Keratinocyte (primary cell): ENCODE measurements around the gene CELF2. TPM values are rescaled to one million over a fixed set of nuclear protein-coding genes. Genes with fewer than 3 reads are reported as not detected.

Experiments
- DNase-seq: peaks from one replicate; pipeline ENCODE4 v3.0.0-alpha.2; 2011; ENCODE audit warnings: low read depth, missing footprints, low spot score
- FAIRE-seq: peaks from 2 replicates; lab custom pipeline; 2011; peaks lifted over from hg19 to GRCh38; lab: Jason Lieb, UNC
- H2AFZ ChIP-seq: 2 replicates; pipeline ENCODE4 v1.6.0; 2012; ENCODE audit warnings: low read length, control low read depth, inconsistent platforms; ENCODE audit not compliant: control insufficient read depth
- H3K27ac ChIP-seq: 2 replicates; pipeline ENCODE4 v1.5.1; 2011; ENCODE audit warnings: low read length; ENCODE audit not compliant: control insufficient read depth, insufficient read depth
- H3K27me3 ChIP-seq: 3 replicates; pipeline ENCODE4 v1.6.0; 2011; ENCODE audit warnings: low read length; ENCODE audit not compliant: control insufficient read depth, insufficient read depth; ENCODE audit errors: extremely low read depth
- H3K36me3 ChIP-seq, 2 experiments: 2 replicates in 1 of 2; 3 replicates in 1 of 2; pipeline ENCODE4 v1.5.1; 2011; ENCODE audit warnings: low read length in 2 of 2, mild to moderate bottlenecking in 1 of 2; ENCODE audit not compliant: control insufficient read depth in 2 of 2, insufficient read depth in 2 of 2; ENCODE audit errors: extremely low read depth in 1 of 2
- H3K4me1 ChIP-seq: 3 replicates; pipeline ENCODE4 v1.5.1; 2011; ENCODE audit warnings: low read length; ENCODE audit not compliant: control insufficient read depth, insufficient read depth; ENCODE audit errors: extremely low read depth
- H3K4me2 ChIP-seq: 3 replicates; pipeline ENCODE4 v1.6.0; 2011; ENCODE audit warnings: low read depth, low read length; ENCODE audit not compliant: control insufficient read depth, insufficient read depth; ENCODE audit errors: extremely low read depth
- H3K4me3 ChIP-seq, 3 experiments: fragments of 200-600 bp in 1 of 3; sonication (generic) in 1 of 3; 2 replicates in 2 of 3; 3 replicates in 1 of 3; pipeline ENCODE4 v1.5.1; 2011 to 2016; ENCODE audit warnings: low read length in 3 of 3, mild to moderate bottlenecking in 3 of 3, control low read depth in 2 of 3, inconsistent platforms in 1 of 3, low read depth in 1 of 3, mixed read lengths in 1 of 3, mixed run types in 1 of 3, moderate library complexity in 1 of 3; ENCODE audit not compliant: control insufficient read depth in 2 of 3, insufficient read depth in 2 of 3; ENCODE audit errors: extremely low read depth in 1 of 3
- H3K79me2 ChIP-seq: 2 replicates; pipeline ENCODE4 v1.6.0; 2012; ENCODE audit warnings: low read length; ENCODE audit not compliant: control insufficient read depth, insufficient read depth
- H3K9ac ChIP-seq: 3 replicates; pipeline ENCODE4 v1.6.0; 2011; ENCODE audit warnings: low read length; ENCODE audit not compliant: control insufficient read depth, insufficient read depth; ENCODE audit errors: extremely low read depth
- H3K9me1 ChIP-seq: 3 replicates; pipeline ENCODE4 v1.6.0; 2011; ENCODE audit warnings: low read length; ENCODE audit not compliant: control insufficient read depth, insufficient read depth; ENCODE audit errors: extremely low read depth
- H3K9me3 ChIP-seq: 2 replicates; pipeline ENCODE4 v1.5.1; 2012; ENCODE audit warnings: low read depth, low read length; ENCODE audit not compliant: control insufficient read depth
- H4K20me1 ChIP-seq: 3 replicates; pipeline ENCODE4 v1.6.0; 2011; ENCODE audit warnings: low read length; ENCODE audit not compliant: control insufficient read depth, insufficient read depth; ENCODE audit errors: extremely low read depth
- EZH2 ChIP-seq: IDR thresholded peaks from one replicate; pipeline ENCODE4 v1.6.1; 2012; ENCODE audit warnings: inconsistent platforms, mild to moderate bottlenecking, low read length, moderate library complexity
- dilution Hi-C: fragments of 300-500 bp; cut with MboI; formaldehyde crosslinking; loops from one replicate; pipeline ENCODE4 v1.7.0; 2020; ENCODE audit warnings: low sequenced_read_pairs; ENCODE audit not compliant: extremely low pct_ligation_motif_present
- polyA plus RNA-seq, 5 experiments: library from polyadenylated mRNA; depleted of rRNA in 3 of 5; stranded (reverse) in 3 of 5; stranded (forward) in 1 of 5; unstranded in 1 of 5; fragments of >200 nt; gene quantifications; 1 replicate in 1 of 5; 2 replicates in 3 of 5; 3 replicates in 1 of 5; pipeline versions ENCODE4 v1.2.1 to v1.2.3, GENCODE V29; 2011 to 2012; ENCODE audit warnings: missing spikeins in 2 of 5, low read depth in 1 of 5, low replicate concordance in 1 of 5
- TF ChIP-seq, protein P1 (sequence below), 3 experiments: IDR thresholded peaks in 1 of 3; conservative IDR thresholded peaks in 1 of 3; optimal IDR thresholded peaks in 1 of 3; 2 replicates in 2 of 3; 3 replicates in 1 of 3; pipeline versions ENCODE3 to v1.5.1; 2011; ENCODE audit warnings: low read length in 3 of 3, mild to moderate bottlenecking in 3 of 3, moderate library complexity in 2 of 3, control low read depth in 1 of 3, inconsistent platforms in 1 of 3; ENCODE audit not compliant: insufficient read depth in 2 of 3; ENCODE audit errors: extremely low read depth in 1 of 3

Gene CELF2
- polyA plus RNA-seq, 1 donor (not counting 4 experiments of a cell fraction or from before 2014, with no cell fraction given) = 9.8 TPM

DNA sequence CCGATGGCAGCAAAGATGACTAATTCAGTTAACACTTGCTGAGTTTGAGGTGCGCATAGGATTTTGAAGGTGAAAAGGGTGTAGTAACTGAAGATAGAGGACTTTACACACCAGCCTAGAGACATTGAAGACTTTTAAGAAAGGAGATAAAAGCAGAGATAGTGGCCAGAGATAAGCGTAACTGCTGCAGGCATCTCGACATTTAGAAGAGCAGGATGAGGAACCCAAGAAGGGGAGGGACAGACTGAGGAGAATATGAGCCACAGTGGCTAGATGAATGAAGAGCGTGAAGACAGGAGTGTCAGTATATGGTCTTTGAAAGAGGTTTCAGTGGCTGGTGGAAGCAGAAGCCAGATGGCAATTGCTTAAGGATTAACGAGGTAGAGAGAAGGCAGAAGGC is 71.6 kb downstream of the CELF2 start:
- FAIRE-seq (no peak), DNase-seq (no peak)
- no peaks in the 10 kb centered on the region for H3K79me2 ChIP-seq
- no peaks in the 10 kb centered on the region for H3K36me3 ChIP-seq
- no peak overlapping the region for H3K4me2 ChIP-seq
- no peak overlapping the region for H3K9ac ChIP-seq
- dilution Hi-C loops = no loop called here
- H4K20me1 ChIP-seq = no peaks in the 10 kb centered on the region
- no peaks in the 10 kb centered on the region for H3K4me1 ChIP-seq
- TF ChIP-seq, protein P1, sequence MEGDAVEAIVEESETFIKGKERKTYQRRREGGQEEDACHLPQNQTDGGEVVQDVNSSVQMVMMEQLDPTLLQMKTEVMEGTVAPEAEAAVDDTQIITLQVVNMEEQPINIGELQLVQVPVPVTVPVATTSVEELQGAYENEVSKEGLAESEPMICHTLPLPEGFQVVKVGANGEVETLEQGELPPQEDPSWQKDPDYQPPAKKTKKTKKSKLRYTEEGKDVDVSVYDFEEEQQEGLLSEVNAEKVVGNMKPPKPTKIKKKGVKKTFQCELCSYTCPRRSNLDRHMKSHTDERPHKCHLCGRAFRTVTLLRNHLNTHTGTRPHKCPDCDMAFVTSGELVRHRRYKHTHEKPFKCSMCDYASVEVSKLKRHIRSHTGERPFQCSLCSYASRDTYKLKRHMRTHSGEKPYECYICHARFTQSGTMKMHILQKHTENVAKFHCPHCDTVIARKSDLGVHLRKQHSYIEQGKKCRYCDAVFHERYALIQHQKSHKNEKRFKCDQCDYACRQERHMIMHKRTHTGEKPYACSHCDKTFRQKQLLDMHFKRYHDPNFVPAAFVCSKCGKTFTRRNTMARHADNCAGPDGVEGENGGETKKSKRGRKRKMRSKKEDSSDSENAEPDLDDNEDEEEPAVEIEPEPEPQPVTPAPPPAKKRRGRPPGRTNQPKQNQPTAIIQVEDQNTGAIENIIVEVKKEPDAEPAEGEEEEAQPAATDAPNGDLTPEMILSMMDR (optimal IDR thresholded peaks at IDR 0.05 in 1 of 3, IDR thresholded peaks at IDR 0.05 in 1 of 3, conservative IDR thresholded peaks at IDR 0.05 in 1 of 3; ENCODE audit: extremely low read depth in 1 of 3, insufficient read depth in 2 of 3, low read length in 3 of 3) = no peak
- no peak for TF ChIP-seq EZH2
- H3K9me3 ChIP-seq = no peaks in the 10 kb centered on the region
- no peaks in the 10 kb centered on the region for H3K9me1 ChIP-seq
- H2AFZ ChIP-seq = no peak overlapping the region
- H3K4me3 ChIP-seq = no peak overlapping the region
- no peak overlapping the region for H3K27ac ChIP-seq
- H3K27me3 ChIP-seq = no peaks in the 10 kb centered on the region

DNA sequence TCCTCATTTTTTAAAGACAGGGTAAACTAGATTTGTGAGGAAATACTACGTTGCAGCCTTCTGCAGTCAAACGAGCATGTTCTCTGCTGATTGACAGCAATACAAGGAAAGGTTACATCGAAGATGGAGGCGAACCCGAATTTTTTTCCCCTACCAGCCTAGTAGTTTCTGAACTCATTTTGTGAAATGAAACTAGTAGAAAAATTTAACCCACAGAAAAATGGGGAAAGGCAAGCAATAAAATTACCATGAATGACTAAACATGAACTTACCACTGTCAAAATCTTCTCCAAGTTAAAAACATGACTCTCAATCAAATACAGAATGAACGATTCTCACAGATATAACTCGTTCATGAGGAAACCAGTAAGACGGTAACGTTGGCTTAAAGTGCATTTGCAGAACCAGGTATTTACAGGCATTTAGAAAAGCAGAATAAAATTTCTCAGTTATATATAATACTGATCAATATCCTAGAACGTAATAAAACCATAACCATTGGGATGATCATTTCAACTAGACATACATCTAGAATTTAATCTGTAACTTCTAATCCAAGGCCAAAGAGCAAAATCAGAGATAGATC is 73.9 kb downstream of the CELF2 start:
- TF ChIP-seq, protein P1 (optimal IDR thresholded peaks at IDR 0.05 in 1 of 3, IDR thresholded peaks at IDR 0.05 in 1 of 3, conservative IDR thresholded peaks at IDR 0.05 in 1 of 3; ENCODE audit: extremely low read depth in 1 of 3, insufficient read depth in 2 of 3, low read length in 3 of 3) = no peak
- no peak for TF ChIP-seq EZH2
- Histone ChIP-seq H3K79me2 (no peaks in the 10 kb centered on the region), H2AFZ (no peak overlapping the region), H3K9me1 (no peaks in the 10 kb centered on the region), H3K36me3 (no peaks in the 10 kb centered on the region), H3K27me3 (no peaks in the 10 kb centered on the region), H3K9ac (no peak overlapping the region), H3K4me2 (no peak overlapping the region), H3K27ac (no peak overlapping the region), H3K4me3 (no peak overlapping the region), H3K9me3 (no peaks in the 10 kb centered on the region), H4K20me1 (no peaks in the 10 kb centered on the region), H3K4me1 (no peaks in the 10 kb centered on the region)
- dilution Hi-C loops = no loop called here
- DNase-seq = no peak
- FAIRE-seq = no peak
